HG03103 (cell line): ENCODE data around the gene THPO.

ENCODE experiments used
- ATAC-seq: cut with Tn5 transposase; IDR thresholded peaks from one replicate; pipeline ENCODE4 v1.9.1; 2021; ENCODE audit warnings: low read depth; ENCODE audit not compliant: unreplicated experiment

THPO gene

DNA sequence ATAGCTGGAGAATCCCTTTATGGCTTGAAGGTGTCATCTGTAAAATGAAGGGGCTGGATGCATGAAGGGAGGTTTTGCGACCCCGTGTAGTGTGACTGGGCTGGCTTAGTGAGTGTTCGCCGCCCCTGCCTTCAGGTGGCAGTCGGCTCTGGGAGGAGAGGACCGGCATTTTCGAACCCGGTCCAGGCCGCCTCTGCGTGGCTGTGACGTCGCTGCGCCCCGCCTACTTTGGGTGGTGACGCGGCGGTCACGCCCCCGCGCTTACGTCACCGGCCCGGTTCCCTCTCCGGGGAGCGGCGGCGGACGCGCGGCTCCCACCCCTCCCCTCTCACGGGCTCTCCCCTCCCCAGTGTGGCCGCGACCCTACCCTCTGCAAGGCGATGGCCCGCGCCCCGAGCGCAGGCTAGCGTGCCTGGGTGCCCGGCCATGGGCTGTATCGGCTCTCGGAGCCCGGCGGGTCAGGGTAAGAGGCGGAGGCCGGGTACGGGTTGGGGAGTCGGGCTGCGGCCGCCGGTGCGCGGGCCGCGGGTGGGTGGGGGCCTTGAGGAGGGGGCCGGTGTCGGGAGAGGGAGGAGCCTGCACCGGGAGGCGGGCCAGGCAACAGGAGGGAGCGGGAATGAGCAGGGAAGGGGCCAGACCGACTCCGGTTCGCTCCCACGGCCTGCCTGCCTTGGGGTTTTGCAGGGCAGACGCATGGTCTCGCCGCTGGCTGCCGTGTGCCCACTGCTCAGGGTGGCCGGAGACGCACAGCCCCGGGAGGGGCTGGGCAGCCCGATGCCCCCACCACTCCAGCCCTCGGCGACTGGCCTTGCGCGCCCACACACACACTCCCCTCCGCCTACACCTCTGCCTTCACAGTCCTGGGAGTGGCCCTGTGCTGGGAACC is 42.1 kb downstream of the THPO start:
- peak; percentile 66 for ATAC-seq

GRCh38 chr3:184335291-184335660 is 42.7 kb downstream of the THPO start:
- ATAC-seq, result no peak

DNA sequence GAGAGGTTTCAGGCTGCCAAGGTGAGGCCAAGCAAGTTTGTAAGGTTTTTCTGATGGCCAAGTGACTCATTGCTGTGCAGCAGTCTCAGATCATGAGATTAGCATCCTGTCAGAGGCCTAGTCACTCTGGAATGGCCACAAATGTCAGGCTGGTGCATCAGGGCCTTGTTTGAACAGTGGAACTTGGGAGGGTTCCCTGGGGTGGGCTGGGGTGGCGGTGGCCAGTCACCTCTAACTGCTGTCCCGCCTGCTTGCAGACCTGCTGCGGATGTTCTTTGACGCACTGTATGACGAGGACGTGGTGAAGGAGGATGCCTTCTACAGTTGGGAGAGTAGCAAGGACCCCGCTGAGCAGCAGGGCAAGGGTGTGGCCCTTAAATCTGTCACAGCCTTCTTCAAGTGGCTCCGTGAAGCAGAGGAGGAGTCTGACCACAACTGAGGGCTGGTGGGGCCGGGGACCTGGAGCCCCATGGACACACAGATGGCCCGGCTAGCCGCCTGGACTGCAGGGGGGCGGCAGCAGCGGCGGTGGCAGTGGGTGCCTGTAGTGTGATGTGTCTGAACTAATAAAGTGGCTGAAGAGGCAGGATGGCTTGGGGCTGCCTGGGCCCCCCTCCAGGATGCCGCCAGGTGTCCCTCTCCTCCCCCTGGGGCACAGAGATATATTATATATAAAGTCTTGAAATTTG is 43.4 kb downstream of the THPO start:
- no peak for ATAC-seq

DNA sequence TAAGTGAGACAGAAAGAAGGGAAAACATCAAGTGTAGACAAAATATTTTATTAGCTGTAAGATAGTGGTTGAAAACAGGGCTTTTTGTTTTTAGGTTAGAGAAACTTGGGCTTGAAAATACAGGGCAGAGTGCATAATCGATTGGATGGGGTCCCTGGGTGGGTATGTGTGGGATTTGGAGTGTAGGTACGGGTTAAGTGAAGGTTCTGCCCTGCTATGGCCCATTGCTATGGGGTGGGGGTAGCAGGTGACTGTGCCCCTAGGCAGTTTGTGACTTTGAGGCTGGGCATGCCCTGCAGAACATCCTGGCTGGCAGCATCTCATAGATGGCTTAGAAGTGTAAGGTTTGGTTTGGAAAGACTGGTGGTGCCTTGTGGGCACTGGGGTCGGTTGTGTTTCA is 44.3 kb downstream of the THPO start:
- no peak for ATAC-seq

- no peak for ATAC-seq
Measured at GRCh38 chr3:184333190-184333589, 44.8 kb downstream of the THPO start.

DNA sequence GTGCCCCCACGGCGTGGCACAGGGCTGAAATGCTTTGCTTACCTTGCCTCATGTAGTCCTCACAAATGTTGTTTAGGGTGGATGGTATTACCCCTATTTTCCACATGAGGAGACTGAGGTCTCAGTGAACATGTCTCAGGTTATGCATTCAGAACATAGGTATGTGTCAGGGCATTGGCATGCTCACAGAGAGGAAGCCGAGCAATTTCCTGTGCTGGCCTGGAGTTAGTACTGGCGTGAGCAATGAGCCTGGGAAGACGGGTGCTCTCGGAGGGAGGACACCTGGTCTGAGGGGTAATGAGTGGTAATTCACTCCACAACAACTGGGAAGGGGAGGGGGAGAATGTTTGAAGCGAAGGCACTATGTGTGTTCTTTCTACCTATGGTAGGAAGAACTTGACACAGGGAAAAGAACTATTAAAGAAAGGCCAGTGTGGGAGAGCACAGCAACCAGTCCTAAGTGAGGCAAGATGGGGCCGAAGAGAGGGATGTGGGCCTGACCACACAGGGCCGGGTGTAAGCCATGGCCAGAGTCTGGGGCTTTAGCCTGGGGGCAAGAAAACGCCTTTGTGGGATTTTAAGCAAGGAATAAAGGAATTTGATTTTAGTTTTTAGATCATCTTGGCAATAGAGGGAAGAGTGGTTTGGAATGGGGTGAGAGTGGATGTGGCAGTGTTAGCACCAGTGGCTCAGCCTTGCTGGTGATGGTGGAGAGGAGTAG is 45.5 kb downstream of the THPO start:
- no peak for ATAC-seq

GRCh38 chr3:184328516-184328915 is 49.5 kb downstream of the THPO start:
- ATAC-seq, result no peak

GRCh38 chr3:184327171-184327570 is 50.8 kb downstream of the THPO start:
- no peak for ATAC-seq

GRCh38 chr3:184325715-184326369 is 52.2 kb downstream of the THPO start:
- ATAC-seq, result no peak

DNA sequence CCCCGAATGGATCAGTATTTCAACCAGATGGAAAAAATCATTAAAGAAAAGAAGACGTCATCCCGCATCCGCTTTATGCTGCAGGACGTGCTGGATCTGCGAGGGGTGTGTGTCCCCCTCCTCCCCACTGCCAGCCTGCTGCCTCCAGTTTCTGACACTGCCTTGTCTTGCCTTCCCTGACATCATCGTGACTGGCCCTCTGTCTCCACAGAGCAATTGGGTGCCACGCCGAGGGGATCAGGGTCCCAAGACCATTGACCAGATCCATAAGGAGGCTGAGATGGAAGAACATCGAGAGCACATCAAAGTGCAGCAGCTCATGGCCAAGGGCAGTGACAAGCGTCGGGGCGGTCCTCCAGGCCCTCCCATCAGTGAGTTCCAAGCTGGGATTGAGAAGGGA is 52.7 kb downstream of the THPO start:
- ATAC-seq, result no peak

DNA sequence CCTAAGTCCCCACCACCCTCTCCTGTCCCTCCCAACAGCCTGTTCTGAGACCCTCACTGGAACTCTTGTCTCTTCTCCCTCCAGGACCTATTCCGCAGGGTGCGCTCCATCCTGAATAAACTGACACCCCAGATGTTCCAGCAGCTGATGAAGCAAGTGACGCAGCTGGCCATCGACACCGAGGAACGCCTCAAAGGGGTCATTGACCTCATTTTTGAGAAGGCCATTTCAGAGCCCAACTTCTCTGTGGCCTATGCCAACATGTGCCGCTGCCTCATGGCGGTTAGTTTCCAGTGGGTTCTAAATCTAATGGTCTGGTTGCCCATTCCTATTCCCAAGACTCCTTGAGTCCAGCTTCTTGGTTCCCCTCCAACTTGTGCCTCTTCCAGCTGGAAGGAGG is 54.3 kb downstream of the THPO start:
- ATAC-seq, result no peak

DNA sequence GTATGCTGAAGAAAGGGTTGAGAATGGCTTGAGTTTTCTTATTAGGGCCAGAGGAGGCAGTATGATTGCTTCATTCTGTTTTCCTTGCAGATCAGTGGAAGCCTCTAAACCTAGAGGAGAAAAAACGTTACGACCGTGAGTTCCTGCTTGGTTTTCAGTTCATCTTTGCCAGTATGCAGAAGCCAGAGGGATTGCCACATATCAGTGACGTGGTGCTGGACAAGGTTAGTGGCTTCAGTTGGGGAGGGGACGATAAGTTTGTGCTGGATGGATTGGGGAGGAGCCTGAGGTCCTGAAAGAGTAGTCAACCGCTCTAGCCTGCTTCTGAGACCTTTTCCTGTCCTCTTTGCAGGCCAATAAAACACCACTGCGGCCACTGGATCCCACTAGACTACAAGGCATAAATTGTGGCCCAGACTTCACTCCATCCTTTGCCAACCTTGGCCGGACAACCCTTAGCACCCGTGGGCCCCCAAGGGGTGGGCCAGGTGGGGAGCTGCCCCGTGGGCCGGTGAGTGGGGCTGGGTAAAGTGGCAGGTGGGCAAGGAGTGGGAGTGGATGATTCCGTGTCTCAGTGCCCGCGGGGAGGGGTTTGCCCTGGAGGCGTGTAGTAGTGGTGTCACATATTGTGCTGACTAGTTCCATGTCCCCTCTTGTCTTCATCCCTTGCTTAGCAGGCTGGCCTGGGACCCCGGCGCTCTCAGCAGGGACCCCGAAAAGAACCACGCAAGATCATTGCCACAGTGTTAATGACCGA is 55.1 kb downstream of the THPO start:
- no peak for ATAC-seq
